ENCODE data around the gene CORIN. TPM values are rescaled to one million over a fixed set of nuclear protein-coding genes. Genes with fewer than 3 reads are reported as not detected.

CORIN gene
- total and polyA plus RNA-seq, 4 donors = 0.02 to 0.23 (median 0.15) TPM

GRCh38 chr4:47715716-47716416 is 122.0 kb downstream of the CORIN start:
- no peak overlapping the region for H3K9ac ChIP-seq (ENCODE audit: low read depth in 1 of 2, low read length in 2 of 2)
- peak overlapping the region in 1 of 2 donors; percentile 23 for H3K27ac ChIP-seq (ENCODE audit: low read depth in 1 of 2, low read length in 2 of 2)
- H3K4me3 ChIP-seq (ENCODE audit: low read depth in 1 of 3, low read length in 3 of 3) = no peak overlapping the region
- WGBS = 73% methylated on average over 3 of the region's 3 CpGs
- no peaks in the 10 kb centered on the region for H3K36me3 ChIP-seq (ENCODE audit: control insufficient read depth in 4 of 4, insufficient read depth in 3 of 4, low read depth in 1 of 4, low read length in 3 of 4)
- TF ChIP-seq MAX (IDR thresholded peaks at IDR 0.05) = peak; percentile 49
- TF ChIP-seq, protein P1, sequence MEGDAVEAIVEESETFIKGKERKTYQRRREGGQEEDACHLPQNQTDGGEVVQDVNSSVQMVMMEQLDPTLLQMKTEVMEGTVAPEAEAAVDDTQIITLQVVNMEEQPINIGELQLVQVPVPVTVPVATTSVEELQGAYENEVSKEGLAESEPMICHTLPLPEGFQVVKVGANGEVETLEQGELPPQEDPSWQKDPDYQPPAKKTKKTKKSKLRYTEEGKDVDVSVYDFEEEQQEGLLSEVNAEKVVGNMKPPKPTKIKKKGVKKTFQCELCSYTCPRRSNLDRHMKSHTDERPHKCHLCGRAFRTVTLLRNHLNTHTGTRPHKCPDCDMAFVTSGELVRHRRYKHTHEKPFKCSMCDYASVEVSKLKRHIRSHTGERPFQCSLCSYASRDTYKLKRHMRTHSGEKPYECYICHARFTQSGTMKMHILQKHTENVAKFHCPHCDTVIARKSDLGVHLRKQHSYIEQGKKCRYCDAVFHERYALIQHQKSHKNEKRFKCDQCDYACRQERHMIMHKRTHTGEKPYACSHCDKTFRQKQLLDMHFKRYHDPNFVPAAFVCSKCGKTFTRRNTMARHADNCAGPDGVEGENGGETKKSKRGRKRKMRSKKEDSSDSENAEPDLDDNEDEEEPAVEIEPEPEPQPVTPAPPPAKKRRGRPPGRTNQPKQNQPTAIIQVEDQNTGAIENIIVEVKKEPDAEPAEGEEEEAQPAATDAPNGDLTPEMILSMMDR (IDR thresholded peaks at IDR 0.05; ENCODE audit: low read depth, low read length, missing input control) = no peak
- TF ChIP-seq TAF1 (conservative IDR thresholded peaks at IDR 0.05) = no peak
- TF ChIP-seq HNF4A (conservative IDR thresholded peaks at IDR 0.05) = peak; percentile 72 to 76
- TF ChIP-seq RAD21 (IDR thresholded peaks at IDR 0.05) = peak in 1 of 2 donors; percentile 36
- TF ChIP-seq FOXA2 (IDR thresholded peaks at IDR 0.05) = peak; percentile 95
- no peak for TF ChIP-seq HNF4G (IDR thresholded peaks at IDR 0.05)
- peak; percentile 92 to 94 for TF ChIP-seq JUND (IDR thresholded peaks at IDR 0.05)
- peak; percentile 89 for TF ChIP-seq FOXA1 (IDR thresholded peaks at IDR 0.05)
- TF ChIP-seq SP1 (IDR thresholded peaks at IDR 0.05) = peak; percentile 67
- TF ChIP-seq NR2F2 (IDR thresholded peaks at IDR 0.05) = no peak
- TF ChIP-seq RXRA (IDR thresholded peaks at IDR 0.05) = peak; percentile 60 to 76
- TF ChIP-seq YY1 (IDR thresholded peaks at IDR 0.05) = peak; percentile 31
- peak in 1 of 2 donors; percentile 34 for TF ChIP-seq EGR1 (IDR thresholded peaks at IDR 0.05; ENCODE audit: low read depth in 2 of 2)
- TF ChIP-seq, protein P2, sequence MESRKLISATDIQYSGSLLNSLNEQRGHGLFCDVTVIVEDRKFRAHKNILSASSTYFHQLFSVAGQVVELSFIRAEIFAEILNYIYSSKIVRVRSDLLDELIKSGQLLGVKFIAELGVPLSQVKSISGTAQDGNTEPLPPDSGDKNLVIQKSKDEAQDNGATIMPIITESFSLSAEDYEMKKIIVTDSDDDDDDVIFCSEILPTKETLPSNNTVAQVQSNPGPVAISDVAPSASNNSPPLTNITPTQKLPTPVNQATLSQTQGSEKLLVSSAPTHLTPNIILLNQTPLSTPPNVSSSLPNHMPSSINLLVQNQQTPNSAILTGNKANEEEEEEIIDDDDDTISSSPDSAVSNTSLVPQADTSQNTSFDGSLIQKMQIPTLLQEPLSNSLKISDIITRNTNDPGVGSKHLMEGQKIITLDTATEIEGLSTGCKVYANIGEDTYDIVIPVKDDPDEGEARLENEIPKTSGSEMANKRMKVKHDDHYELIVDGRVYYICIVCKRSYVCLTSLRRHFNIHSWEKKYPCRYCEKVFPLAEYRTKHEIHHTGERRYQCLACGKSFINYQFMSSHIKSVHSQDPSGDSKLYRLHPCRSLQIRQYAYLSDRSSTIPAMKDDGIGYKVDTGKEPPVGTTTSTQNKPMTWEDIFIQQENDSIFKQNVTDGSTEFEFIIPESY (IDR thresholded peaks at IDR 0.05) = peak; percentile 27
- TF ChIP-seq, protein P3, sequence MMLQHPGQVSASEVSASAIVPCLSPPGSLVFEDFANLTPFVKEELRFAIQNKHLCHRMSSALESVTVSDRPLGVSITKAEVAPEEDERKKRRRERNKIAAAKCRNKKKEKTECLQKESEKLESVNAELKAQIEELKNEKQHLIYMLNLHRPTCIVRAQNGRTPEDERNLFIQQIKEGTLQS (IDR thresholded peaks at IDR 0.05) = peak; percentile 19
- no peak for TF ChIP-seq REST (IDR thresholded peaks at IDR 0.05)
- TF ChIP-seq GABPA (IDR thresholded peaks at IDR 0.05 in 1 of 2, conservative IDR thresholded peaks at IDR 0.05 in 1 of 2) = no peak
- H3K4me1 ChIP-seq (ENCODE audit: control insufficient read depth in 4 of 4, insufficient read depth in 4 of 4, low read length in 3 of 4) = peaks cover 0 to 9% (median 4%) of the 10 kb centered on the region in 4 donors
- DNase-seq (ENCODE audit: low spot score) = no peak
- H3K9me3 ChIP-seq (ENCODE audit: control insufficient read depth in 4 of 4, low read length in 3 of 4) = no peaks in the 10 kb centered on the region
- no peaks in the 10 kb centered on the region for H3K27me3 ChIP-seq (ENCODE audit: control insufficient read depth in 4 of 4, insufficient read depth in 4 of 4, low read length in 3 of 4)
